MCF 10A (cell line): ENCODE data around the gene RP2. TPM values are rescaled to one million over a fixed set of nuclear protein-coding genes. Genes with fewer than 3 reads are reported as not detected.
A peak's percentile ranks its signal among the peaks of the same experiment; 100 is the strongest.

Source experiments
- BruUV-seq: library from RNA; stranded (reverse); fragments of 400-500 nt; replicated peaks from 2 replicates; lab custom pipeline; 2021; lab: Mats Ljungman, UMichigan
- CTCF ChIA-PET: fragments of 300-600 bp; sonication (Branson Sonifier 250); formaldehyde crosslinking; extraction: SDS; loops from one replicate; lab custom pipeline; 2021; ENCODE audit warnings: antibody characterized with exemption, inconsistent platforms; lab: Yijun Ruan, JAX
- POLR2A ChIA-PET: fragments of 300-600, 350-650 bp; sonication (Branson Sonifier 250); formaldehyde crosslinking; extraction: SDS; loops from one replicate; lab custom pipeline; 2020; ENCODE audit warnings: antibody characterized with exemption, inconsistent platforms; lab: Yijun Ruan, JAX
- DNase-seq: peaks from one replicate; pipeline ENCODE4 v3.0.0-alpha.2; 2018; ENCODE audit not compliant: unreplicated experiment
- H3K27ac Mint-ChIP-seq: one replicate; pipeline ENCODE4 v1.8.0; 2022; ENCODE audit warnings: mild to moderate bottlenecking, low read depth, mixed read lengths; ENCODE audit not compliant: unreplicated experiment
- H3K27me3 Mint-ChIP-seq: one replicate; pipeline ENCODE4 v1.8.0; 2022; ENCODE audit warnings: mixed read lengths; ENCODE audit not compliant: insufficient read depth, unreplicated experiment
- H3K36me3 Mint-ChIP-seq: one replicate; pipeline ENCODE4 v1.8.0; 2022; ENCODE audit warnings: mild to moderate bottlenecking, moderate library complexity, mixed read lengths; ENCODE audit not compliant: insufficient read depth, unreplicated experiment
- H3K4me1 Mint-ChIP-seq: one replicate; pipeline ENCODE4 v1.8.0; 2022; ENCODE audit warnings: mixed read lengths; ENCODE audit not compliant: insufficient read depth, unreplicated experiment
- H3K4me3 Mint-ChIP-seq: one replicate; pipeline ENCODE4 v1.8.0; 2022; ENCODE audit warnings: mild to moderate bottlenecking, moderate library complexity, mixed read lengths; ENCODE audit not compliant: unreplicated experiment
- H3K9me3 Mint-ChIP-seq: one replicate; pipeline ENCODE4 v1.8.0; 2022; ENCODE audit warnings: mixed read lengths; ENCODE audit not compliant: unreplicated experiment
- intact Hi-C: fragments of 100-400 bp; cut with micrococcal nuclease; formaldehyde crosslinking; loops from 2 replicates; pipeline ENCODE4 v1.14.1; 2022
- total RNA-seq: library from RNA; stranded (reverse); gene quantifications from 2 replicates; pipeline ENCODE4 v1.2.3, GENCODE V29; 2022
- TF ChIP-seq, protein P1 (sequence below): fragments of 200-600 bp; IDR thresholded peaks from one replicate; pipeline ENCODE4 v1.8.0; 2022; ENCODE audit warnings: antibody characterized with exemption, mild to moderate bottlenecking; ENCODE audit not compliant: unreplicated experiment

Gene RP2
- total RNA-seq, 1 experiment from 2014 or later = 5.4 TPM

DNA sequence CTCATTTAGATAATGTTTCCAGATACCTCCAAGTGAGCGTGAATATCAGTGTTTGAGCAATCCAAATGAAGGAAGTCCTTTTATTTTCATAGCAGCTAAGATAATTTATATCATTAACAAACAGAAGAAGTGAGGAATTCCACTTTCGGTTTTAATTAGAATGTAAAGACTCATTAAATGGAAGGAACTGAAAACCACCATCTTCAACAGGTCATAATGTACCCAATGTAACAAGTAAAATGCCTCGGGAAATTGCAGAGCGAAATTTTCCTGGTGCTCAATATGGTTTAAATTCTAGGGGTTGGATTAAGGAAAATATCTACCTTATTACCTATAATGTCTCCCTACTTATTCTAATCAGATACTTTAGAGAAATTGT lies 44.0 kb upstream of the RP2 start:
- POLR2A ChIA-PET = interaction anchor here (0.6 to 2.7 kb wide), 7 partner anchors 14 to 215 kb away, joined by 3 to 21 read pairs (median 4); partner anchors contain the start of gene SLC9A7

DNA sequence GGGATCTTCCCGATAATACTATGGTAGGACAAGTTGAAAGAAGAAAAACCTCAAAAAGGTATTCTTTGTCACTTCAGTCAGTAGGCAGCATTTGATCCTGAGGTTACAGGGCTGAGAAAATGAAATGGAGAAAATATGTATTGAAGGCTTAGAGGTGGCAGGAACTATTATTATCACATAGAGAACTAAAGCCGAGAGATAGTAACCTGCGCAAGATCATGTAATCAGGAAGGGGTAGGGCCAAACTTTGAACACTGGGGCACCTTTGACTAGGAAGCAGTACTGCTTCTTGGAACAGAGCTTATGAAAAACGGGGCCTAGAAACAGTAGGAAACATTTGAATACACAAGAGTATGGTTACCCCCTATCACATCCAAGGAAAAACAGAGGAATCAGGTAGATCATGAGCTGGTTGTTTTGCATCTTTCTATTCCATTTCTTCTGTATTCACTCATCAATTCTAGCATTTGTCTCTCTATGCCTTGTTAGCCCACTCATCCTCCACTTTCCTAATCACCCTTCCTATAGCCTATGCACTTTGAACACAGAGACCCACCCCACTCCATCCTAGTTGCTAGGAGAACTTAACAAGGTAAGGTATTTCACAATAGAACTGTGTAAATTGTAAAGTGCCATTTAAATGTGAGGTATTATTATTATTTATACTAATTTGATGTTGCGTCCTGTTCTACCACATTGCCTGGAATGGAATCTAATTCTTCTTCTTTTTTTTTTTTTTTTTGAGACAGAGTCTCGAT lies 43.3 kb upstream of the RP2 start:
- Mint-ChIP-seq H3K9me3 (no peaks in the 10 kb centered on the region), H3K4me1 (no peaks in the 10 kb centered on the region), H3K4me3 (no peak overlapping the region), H3K36me3 (no peaks in the 10 kb centered on the region), H3K27ac (peak overlapping the region; percentile 76), H3K27me3 (peaks cover 13% of the 10 kb centered on the region)
- CTCF ChIA-PET = interaction anchor here (0.6 to 4.4 kb wide), 5 partner anchors 33 to 237 kb away, joined by 3 to 33 read pairs (median 6); partner anchors contain the start of gene SLC9A7
- intact Hi-C loops = loop anchor here (2.0 kb wide), 1 partner anchor 23 kb away; no protein-coding TSS in a partner anchor
- TF ChIP-seq, protein P1, sequence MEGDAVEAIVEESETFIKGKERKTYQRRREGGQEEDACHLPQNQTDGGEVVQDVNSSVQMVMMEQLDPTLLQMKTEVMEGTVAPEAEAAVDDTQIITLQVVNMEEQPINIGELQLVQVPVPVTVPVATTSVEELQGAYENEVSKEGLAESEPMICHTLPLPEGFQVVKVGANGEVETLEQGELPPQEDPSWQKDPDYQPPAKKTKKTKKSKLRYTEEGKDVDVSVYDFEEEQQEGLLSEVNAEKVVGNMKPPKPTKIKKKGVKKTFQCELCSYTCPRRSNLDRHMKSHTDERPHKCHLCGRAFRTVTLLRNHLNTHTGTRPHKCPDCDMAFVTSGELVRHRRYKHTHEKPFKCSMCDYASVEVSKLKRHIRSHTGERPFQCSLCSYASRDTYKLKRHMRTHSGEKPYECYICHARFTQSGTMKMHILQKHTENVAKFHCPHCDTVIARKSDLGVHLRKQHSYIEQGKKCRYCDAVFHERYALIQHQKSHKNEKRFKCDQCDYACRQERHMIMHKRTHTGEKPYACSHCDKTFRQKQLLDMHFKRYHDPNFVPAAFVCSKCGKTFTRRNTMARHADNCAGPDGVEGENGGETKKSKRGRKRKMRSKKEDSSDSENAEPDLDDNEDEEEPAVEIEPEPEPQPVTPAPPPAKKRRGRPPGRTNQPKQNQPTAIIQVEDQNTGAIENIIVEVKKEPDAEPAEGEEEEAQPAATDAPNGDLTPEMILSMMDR = no peak
- DNase-seq = no peak
- BruUV-seq = no TSS peak
- POLR2A ChIA-PET = interaction anchor here (0.9 to 2.7 kb wide), 3 partner anchors 14 to 36 kb away, joined by 3 to 21 read pairs (median 15); partner anchors contain the start of gene SLC9A7

More for the DNA sequence above, 44.0 kb upstream of the RP2 start:
- DNase-seq = no peak
- CTCF ChIA-PET = interaction anchor here (0.6 to 2.5 kb wide), 2 partner anchors 32 to 110 kb away, joined by 3 to 17 read pairs; no protein-coding TSS in a partner anchor
- H3K4me1 Mint-ChIP-seq = no peaks in the 10 kb centered on the region
- H3K27me3 Mint-ChIP-seq = peaks cover 13% of the 10 kb centered on the region
- no peaks in the 10 kb centered on the region for H3K9me3 Mint-ChIP-seq
- H3K36me3 Mint-ChIP-seq = no peaks in the 10 kb centered on the region
- H3K27ac Mint-ChIP-seq = peak overlapping the region; percentile 76
- TF ChIP-seq, protein P1 = no peak
- intact Hi-C loops = loop anchor here (1.0 to 2.0 kb wide), 2 partner anchors 22 to 33 kb away; partner anchors contain the start of gene SLC9A7
- TSS peak; percentile 24 for BruUV-seq
- H3K4me3 Mint-ChIP-seq = peak overlapping the region; percentile 47

DNA sequence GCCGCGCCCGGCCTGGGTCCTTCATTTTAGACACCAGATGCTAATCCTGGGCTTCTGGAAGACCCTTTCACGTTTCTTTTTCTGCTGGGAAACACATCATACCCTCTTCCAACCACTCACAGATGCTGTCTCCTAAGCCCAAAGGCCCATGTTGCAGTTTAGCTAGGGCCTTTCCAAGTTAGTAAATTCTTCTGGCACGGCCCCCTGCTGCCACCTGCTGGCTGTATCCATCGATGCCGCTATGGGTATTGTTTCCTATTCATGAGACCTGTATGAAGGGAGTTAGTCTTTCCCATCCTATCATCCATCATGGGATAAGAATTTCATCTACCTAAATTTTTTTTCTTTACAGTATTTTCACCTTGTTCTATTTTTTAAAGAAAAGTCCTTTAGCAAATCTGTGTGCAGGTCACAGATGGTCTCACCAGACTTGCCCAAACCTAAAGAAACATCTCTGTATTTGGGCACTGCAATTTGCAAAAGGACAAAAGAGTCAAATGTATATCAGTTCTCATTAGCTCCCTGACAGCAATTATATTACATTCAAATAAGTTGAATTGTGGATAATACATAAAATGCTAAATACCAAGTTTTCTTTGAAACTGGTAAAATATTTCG lies 40.2 kb upstream of the RP2 start:
- H3K36me3 Mint-ChIP-seq = no peaks in the 10 kb centered on the region
- no TSS peak for BruUV-seq
- H3K27ac Mint-ChIP-seq = no peak overlapping the region
- POLR2A ChIA-PET = interaction anchor here (0.5 to 1.7 kb wide), 6 partner anchors 35 to 734 kb away, joined by 3 to 8 read pairs (median 4); partner anchors contain the start of gene SLC9A7
- CTCF ChIA-PET = interaction anchor here (0.6 to 4.5 kb wide), 19 partner anchors 10 to 514 kb away, joined by 3 to 33 read pairs (median 4); partner anchors contain the start of gene SLC9A7
- peaks cover 21% of the 10 kb centered on the region for H3K27me3 Mint-ChIP-seq
- TF ChIP-seq, protein P1 = peak; percentile 80
- intact Hi-C loops = loop anchor here (1.0 kb wide), 2 partner anchors 37 to 295 kb away; partner anchors contain the start of gene SLC9A7
- DNase-seq = peak; percentile 72
- no peaks in the 10 kb centered on the region for H3K9me3 Mint-ChIP-seq
- H3K4me1 Mint-ChIP-seq = no peaks in the 10 kb centered on the region
- H3K4me3 Mint-ChIP-seq = no peak overlapping the region
